Ishikawa (cell line): ENCODE results near the gene HEYL.

Experiments used
- CEBPB ChIP-seq: IDR thresholded peaks from 2 replicates; pipeline ENCODE4 v1.6.1; 2012
- CREB1 ChIP-seq: IDR thresholded peaks from 2 replicates; pipeline ENCODE4 v1.6.1; 2012; ENCODE audit warnings: low read depth
- EGR1 ChIP-seq: IDR thresholded peaks from 2 replicates; pipeline ENCODE4 v1.6.1; 2012
- EP300 ChIP-seq: IDR thresholded peaks from 2 replicates; pipeline ENCODE4 v1.6.1; 2012; ENCODE audit warnings: borderline replicate concordance
- FOXM1 ChIP-seq: IDR thresholded peaks from 2 replicates; pipeline ENCODE4 v1.6.1; 2012; ENCODE audit warnings: low read depth, borderline replicate concordance
- NFIC ChIP-seq: IDR thresholded peaks from 2 replicates; pipeline ENCODE4 v1.6.1; 2012
- RAD21 ChIP-seq: IDR thresholded peaks from 2 replicates; pipeline ENCODE4 v1.6.1; 2012; ENCODE audit warnings: low read depth
- REST ChIP-seq: IDR thresholded peaks from 2 replicates; pipeline ENCODE4 v1.6.1; 2012; ENCODE audit warnings: low read depth, mild to moderate bottlenecking
- TAF1 ChIP-seq: IDR thresholded peaks from 2 replicates; pipeline ENCODE4 v1.6.1; 2012; ENCODE audit warnings: low read depth, mild to moderate bottlenecking
- TCF12 ChIP-seq: IDR thresholded peaks from 2 replicates; pipeline ENCODE4 v1.6.1; 2012; ENCODE audit warnings: low read depth
- TEAD4 ChIP-seq: IDR thresholded peaks from 2 replicates; pipeline ENCODE4 v1.6.1; 2012
- USF1 ChIP-seq: IDR thresholded peaks from 2 replicates; pipeline ENCODE4 v1.6.1; 2012
- YY1 ChIP-seq: IDR thresholded peaks from 2 replicates; pipeline ENCODE4 v1.6.1; 2012; ENCODE audit warnings: low read depth
- ZBTB7A ChIP-seq: IDR thresholded peaks from 2 replicates; pipeline ENCODE4 v1.6.1; 2012; ENCODE audit warnings: low read depth
- TF ChIP-seq, protein P1 (sequence below): IDR thresholded peaks from 2 replicates; pipeline ENCODE4 v1.6.1; 2012

The HEYL gene

GRCh38 chr1:39671793-39672550 lies 32.5 kb upstream of the HEYL start, which contains the start of gene NT5C1A:
Gene NT5C1A, minus strand, starts transcription at chr1:39672107. Its CDS starts 69 bp downstream, at chr1:39672038.
- TF ChIP-seq RAD21 (no peak), USF1 (no peak), CREB1 (no peak), FOXM1 (no peak), YY1 (no peak), TAF1 (no peak), CEBPB (no peak), NFIC (no peak; the same call in 1 of the 2 replicates), REST (no peak), EP300 (no peak), TEAD4 (no peak), TCF12 (no peak), ZBTB7A (no peak), EGR1 (no peak)
- TF ChIP-seq, protein P1, sequence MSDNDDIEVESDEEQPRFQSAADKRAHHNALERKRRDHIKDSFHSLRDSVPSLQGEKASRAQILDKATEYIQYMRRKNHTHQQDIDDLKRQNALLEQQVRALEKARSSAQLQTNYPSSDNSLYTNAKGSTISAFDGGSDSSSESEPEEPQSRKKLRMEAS, result no peak

- TF ChIP-seq CEBPB (no peak), USF1 (no peak), YY1 (no peak), RAD21 (no peak), TEAD4 (no peak), ZBTB7A (no peak), TCF12 (no peak), EGR1 (no peak), TAF1 (no peak), REST (no peak), EP300 (no peak), CREB1 (no peak), NFIC (no peak), FOXM1 (no peak)
- TF ChIP-seq, protein P1, result no peak
Observed at GRCh38 chr1:39671433-39671792, 32.0 kb upstream of the HEYL start.

DNA sequence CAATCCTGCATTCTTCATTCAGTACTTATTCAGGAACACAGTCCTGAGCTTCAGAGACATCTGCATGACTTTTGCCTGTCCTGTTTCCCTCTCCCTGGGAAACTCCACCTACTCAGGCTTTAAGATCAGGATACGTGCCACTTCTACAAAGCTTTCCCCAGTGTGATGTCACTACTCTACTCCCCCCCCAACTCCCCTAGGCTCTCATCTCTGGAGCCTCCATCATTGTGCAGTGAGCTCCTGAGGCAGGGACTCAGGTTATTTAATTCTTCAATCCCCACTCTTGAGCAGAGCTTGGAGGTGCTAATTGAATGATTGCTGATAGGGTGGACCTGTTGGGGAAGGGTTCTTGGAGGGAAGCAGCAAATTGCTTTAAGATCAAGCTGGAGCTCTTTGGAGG lies 31.2 kb upstream of the HEYL start:
- no peak for TF ChIP-seq REST

- TF ChIP-seq USF1, result no peak
Observed at GRCh38 chr1:39668894-39669293, 29.5 kb upstream of the HEYL start.

DNA sequence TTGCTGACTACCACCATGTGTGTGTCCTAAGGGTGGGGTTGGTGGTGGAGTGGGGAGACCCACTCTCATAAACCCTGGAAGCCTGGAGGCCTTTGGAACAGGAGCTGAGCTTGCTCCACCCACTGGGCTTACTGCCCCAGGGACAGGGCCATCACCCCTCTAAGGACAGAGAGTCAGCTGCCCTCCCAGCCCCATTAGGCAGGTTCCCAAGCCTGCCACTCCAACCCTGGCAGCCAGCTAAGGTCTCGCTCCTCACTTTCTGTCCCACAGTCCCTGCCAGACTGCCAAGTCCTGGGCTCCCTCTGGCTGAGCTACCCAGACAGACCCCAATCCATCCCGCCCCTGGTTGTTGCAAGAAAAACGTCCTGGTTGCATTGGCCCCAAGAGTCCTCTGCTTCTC lies 28.7 kb upstream of the HEYL start:
- TF ChIP-seq FOXM1 (no peak), TCF12 (no peak), REST (no peak), ZBTB7A (no peak), USF1 (no peak), CEBPB (no peak), TEAD4 (no peak)
- TF ChIP-seq, protein P1, result no peak
